GM12874 (cell line): Measurements from ENCODE around the gene DLG4.

Source experiments
- CTCF ChIP-seq: IDR thresholded peaks from 2 replicates; pipeline ENCODE4 v1.5.1; 2011; ENCODE audit warnings: low read depth, mild to moderate bottlenecking, control low read depth, low read length, moderate library complexity; ENCODE audit not compliant: insufficient read depth

DLG4 gene

GRCh38 chr17:7243453-7243729, 23.8 kb upstream of the DLG4 start:
- TF ChIP-seq CTCF, result no peak

- TF ChIP-seq CTCF, result no peak
These were observed 23.2 kb upstream of the DLG4 start for GRCh38 chr17:7242717-7243452.

- TF ChIP-seq CTCF, result no peak
These were observed 22.4 kb upstream of the DLG4 start, which contains the start of gene GABARAP for GRCh38 chr17:7241783-7242716. TSS of gene GABARAP (minus strand) at chr17:7242449. CDS start at chr17:7242330, 119 bp downstream.

DNA sequence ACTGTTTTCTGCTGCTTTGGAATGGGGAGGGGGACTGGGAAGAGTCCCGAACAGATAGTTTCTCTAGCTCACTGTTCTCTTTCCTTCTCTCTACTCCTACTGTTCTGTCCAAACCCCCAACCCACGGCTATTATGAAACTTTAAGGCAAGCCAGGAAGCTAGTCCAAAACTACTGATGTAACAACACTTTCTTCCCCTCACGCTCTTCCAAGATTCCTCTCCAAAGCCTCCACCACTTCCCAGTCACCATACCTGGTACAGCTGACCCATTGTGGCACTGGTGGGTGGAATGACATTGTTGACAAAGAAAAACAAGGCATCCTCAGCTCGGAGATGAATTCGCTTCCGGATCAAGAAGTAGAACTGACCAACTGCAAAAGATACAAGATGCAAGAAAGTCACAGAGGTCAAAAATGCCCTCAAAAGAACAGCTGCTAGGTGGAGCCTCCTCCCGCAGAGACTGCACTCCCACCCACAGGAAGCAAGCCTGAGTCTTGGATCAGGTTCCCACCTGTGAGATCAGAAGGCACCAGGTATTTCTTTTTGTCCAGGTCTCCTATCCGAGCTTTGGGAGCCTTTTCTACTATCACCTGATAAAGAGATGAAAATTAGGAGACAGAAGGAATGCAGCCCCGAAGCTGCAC, 21.6 kb upstream of the DLG4 start:
- TF ChIP-seq CTCF, result no peak

DNA sequence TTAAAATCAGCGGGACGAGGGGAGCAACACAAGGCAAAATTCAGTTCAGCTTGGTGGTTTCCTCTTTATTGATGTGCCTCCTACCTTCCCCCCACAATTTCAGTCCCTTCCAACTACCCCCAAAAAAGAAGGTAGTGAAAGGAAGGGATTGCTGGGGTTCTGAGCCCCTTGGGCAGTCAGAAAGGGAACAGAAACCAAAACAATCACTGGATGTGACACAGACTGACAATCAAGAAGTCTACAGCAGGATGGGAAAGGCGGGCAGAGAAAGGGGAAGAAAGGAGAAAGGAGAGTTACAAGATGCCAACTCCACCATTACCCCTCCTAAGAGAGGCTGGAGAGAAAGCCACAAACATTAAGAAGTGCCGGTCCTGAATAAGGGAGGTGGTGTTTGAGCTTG, 20.7 kb upstream of the DLG4 start:
- no peak for TF ChIP-seq CTCF

GRCh38 chr17:7239091-7240027, 19.7 kb upstream of the DLG4 start, which contains the start of gene PHF23:
TSS of gene PHF23 (minus strand) at chr17:7239457. CDS start at chr17:7239279, 178 bp downstream.
- TF ChIP-seq CTCF, result no peak
